CD4-positive, alpha-beta memory T cell (primary cell): Measurements from ENCODE around the gene THTPA. TPM values are rescaled to one million over a fixed set of nuclear protein-coding genes. Genes with fewer than 3 reads are reported as not detected.

Experiments
- CTCF ChIA-PET: fragments of 350-600 bp; sonication (Branson Sonifier 250); formaldehyde crosslinking; loops from one replicate; lab custom pipeline; 2021; ENCODE audit warnings: inconsistent platforms; ENCODE audit not compliant: partially characterized antibody; lab: Charles Lee
- POLR2A ChIA-PET: fragments of 350-600 bp; sonication (Branson Sonifier 250); formaldehyde crosslinking; loops from one replicate; lab custom pipeline; 2021; ENCODE audit not compliant: partially characterized antibody; lab: Charles Lee
- DNase-seq, 5 donors: peaks; one replicate each; pipeline versions ENCODE4 v3.0.0 to v3.0.0-alpha.2; 2020 to 2022; ENCODE audit warnings: mixed read lengths in 1 of 5
- H3K27ac ChIP-seq: one replicate; pipeline ENCODE4 v1.7.0; 2013; ENCODE audit warnings: low read depth, low read length
- H3K27me3 ChIP-seq: 2 replicates; pipeline ENCODE4 v1.7.0; 2013; ENCODE audit warnings: mild to moderate bottlenecking, low read length, moderate library complexity; ENCODE audit not compliant: insufficient read depth
- H3K36me3 ChIP-seq: 2 replicates; pipeline ENCODE4 v1.7.0; 2013; ENCODE audit warnings: mild to moderate bottlenecking, low read length, moderate library complexity; ENCODE audit not compliant: insufficient read depth
- H3K4me1 ChIP-seq: 2 replicates; pipeline ENCODE4 v1.7.0; 2013; ENCODE audit warnings: mild to moderate bottlenecking, low read length, moderate library complexity; ENCODE audit not compliant: insufficient read depth
- H3K4me3 ChIP-seq, 2 donors: one replicate each; pipeline ENCODE4 v1.7.0; 2013; ENCODE audit warnings: low read length in 2 of 2, mild to moderate bottlenecking in 1 of 2
- H3K9me3 ChIP-seq, 2 donors: one replicate each; pipeline ENCODE4 v1.7.0; 2013; ENCODE audit warnings: low read length in 2 of 2, control low read depth in 1 of 2; ENCODE audit not compliant: control insufficient read depth in 1 of 2
- H3K27ac Mint-ChIP-seq, 7 donors: one replicate each; pipeline ENCODE4 v1.8.0; 2020 to 2021; ENCODE audit warnings: mixed read lengths in 7 of 7, mild to moderate bottlenecking in 6 of 7, inconsistent platforms in 3 of 7, moderate library complexity in 3 of 7
- H3K27me3 Mint-ChIP-seq, 2 donors: one replicate each; pipeline ENCODE4 v1.8.0; 2020 to 2021; ENCODE audit warnings: mixed read lengths in 2 of 2
- H3K36me3 Mint-ChIP-seq, 2 donors: one replicate each; pipeline ENCODE4 v1.8.0; 2020 to 2021; ENCODE audit warnings: mixed read lengths in 2 of 2, inconsistent platforms in 1 of 2, mild to moderate bottlenecking in 1 of 2
- H3K4me1 Mint-ChIP-seq, 4 donors: one replicate each; pipeline ENCODE4 v1.8.0; 2020 to 2021; ENCODE audit warnings: mixed read lengths in 4 of 4, mild to moderate bottlenecking in 1 of 4
- H3K4me3 Mint-ChIP-seq, 8 donors: one replicate each; pipeline ENCODE4 v1.8.0; 2020 to 2021; ENCODE audit warnings: mixed read lengths in 8 of 8, mild to moderate bottlenecking in 7 of 8, moderate library complexity in 6 of 8, inconsistent platforms in 3 of 8
- H3K9me3 Mint-ChIP-seq, 8 donors: one replicate each; pipeline ENCODE4 v1.8.0; 2020 to 2021; ENCODE audit warnings: mixed read lengths in 8 of 8, mild to moderate bottlenecking in 5 of 8, inconsistent platforms in 3 of 8, moderate library complexity in 1 of 8
- intact Hi-C: fragments of 100-400 bp; cut with micrococcal nuclease; formaldehyde crosslinking; loops from one replicate; pipeline ENCODE4 v1.15.1; 2023
- polyA plus RNA-seq, 2 donors: library from polyadenylated mRNA; unstranded; fragments of 300-500 nt; fragmentation: Illumina TruSeq; gene quantifications; one replicate each; pipeline ENCODE4 v1.2.3, GENCODE V29; 2021
- total RNA-seq, 2 experiments: library from RNA; stranded (reverse); gene quantifications; one replicate each; pipeline ENCODE4 v1.2.3, GENCODE V29; 2021

Gene THTPA
- total and polyA plus RNA-seq, 4 experiments from 2014 or later = 10.9 to 26.2 (median 20.6) TPM

DNA sequence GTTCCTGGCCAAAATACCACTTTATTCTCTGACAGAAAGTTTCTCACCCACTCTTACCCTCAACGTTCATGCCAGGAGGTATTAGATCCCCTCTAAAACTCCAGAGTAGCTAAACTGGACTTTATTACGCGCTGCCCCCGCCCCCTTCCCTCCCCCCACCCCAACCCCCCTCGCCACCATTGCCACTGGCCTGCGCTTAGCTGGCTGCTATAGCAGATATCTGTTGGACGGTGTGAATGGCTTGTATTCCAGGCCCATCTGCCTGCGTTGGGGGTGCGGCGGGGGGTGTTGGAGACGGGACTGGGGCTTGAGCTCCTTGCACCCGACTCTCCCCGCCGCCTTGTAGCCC is 564 bp upstream of the THTPA start:
- Histone ChIP-seq H3K4me3 (peak overlapping the region; percentile 84 to 97), H3K27ac (peak overlapping the region; percentile 86), H3K9me3 (no peaks in the 10 kb centered on the region), H3K4me1 (peaks cover 39% of the 10 kb centered on the region), H3K27me3 (no peaks in the 10 kb centered on the region), H3K36me3 (peaks cover 23% of the 10 kb centered on the region)
- Mint-ChIP-seq H3K4me3 (peak overlapping the region; percentile 95 to 99 (median 96)), H3K4me1 (peaks cover 15 to 44% (median 28%) of the 10 kb centered on the region in 4 donors), H3K9me3 (no peaks in the 10 kb centered on the region), H3K27me3 (peaks cover 0 to 2% of the 10 kb centered on the region in 2 donors), H3K36me3 (peaks cover 10 to 20% of the 10 kb centered on the region in 2 donors), H3K27ac (peak overlapping the region; percentile 82 to 98 (median 97))
- intact Hi-C loops = loop anchor here (5.0 to 10.0 kb wide), 2 partner anchors 461 to 887 kb away; partner anchors contain the start of genes ACIN1, C14orf119 and SDR39U1
- CTCF ChIA-PET = interaction anchor here (0.8 to 4.1 kb wide), 4 partner anchors 12 to 79 kb away, joined by 3 to 24 read pairs (median 10); partner anchors contain the start of gene AP1G2
- POLR2A ChIA-PET = interaction anchor here (0.6 to 2.9 kb wide), 8 partner anchors 10 to 687 kb away, joined by 3 to 17 read pairs (median 4); partner anchors contain the start of genes AP1G2, NGDN, PABPN1 and TINF2
- DNase-seq = no peak

DNA sequence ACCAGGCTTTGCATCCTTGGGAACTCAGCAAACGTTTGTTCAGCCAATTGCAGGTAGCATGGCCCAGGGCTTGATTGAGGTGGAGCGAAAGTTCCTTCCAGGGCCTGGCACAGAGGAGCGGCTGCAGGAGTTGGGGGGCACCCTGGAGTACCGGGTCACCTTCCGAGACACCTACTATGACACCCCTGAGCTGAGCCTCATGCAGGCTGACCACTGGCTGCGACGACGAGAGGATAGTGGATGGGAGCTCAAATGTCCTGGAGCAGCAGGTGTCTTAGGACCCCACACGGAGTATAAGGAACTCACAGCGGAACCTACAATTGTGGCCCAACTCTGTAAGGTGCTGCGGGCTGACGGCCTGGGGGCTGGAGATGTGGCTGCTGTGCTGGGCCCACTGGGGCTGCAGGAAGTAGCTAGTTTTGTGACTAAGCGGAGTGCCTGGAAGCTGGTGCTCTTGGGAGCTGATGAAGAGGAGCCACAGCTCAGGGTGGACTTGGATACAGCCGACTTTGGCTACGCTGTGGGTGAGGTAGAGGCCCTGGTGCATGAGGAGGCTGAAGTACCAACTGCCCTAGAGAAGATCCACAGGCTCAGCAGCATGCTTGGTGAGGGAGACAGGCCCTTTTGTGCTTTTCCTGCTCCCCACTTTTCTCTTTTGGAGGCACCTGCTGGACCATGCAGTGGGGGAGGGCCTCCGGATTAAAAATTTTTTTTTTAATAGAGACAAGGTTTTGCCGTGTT is 799 bp downstream of the THTPA start:
- no peaks in the 10 kb centered on the region for H3K9me3 ChIP-seq
- H3K4me3 ChIP-seq = peak overlapping the region; percentile 84 to 97
- H3K27me3 ChIP-seq = no peaks in the 10 kb centered on the region
- peak overlapping the region; percentile 95 to 99 (median 96) for H3K4me3 Mint-ChIP-seq
- peaks cover 15 to 36% (median 27%) of the 10 kb centered on the region in 4 donors for H3K4me1 Mint-ChIP-seq
- DNase-seq = no peak
- no peaks in the 10 kb centered on the region for H3K27me3 Mint-ChIP-seq
- H3K36me3 ChIP-seq = peaks cover 36% of the 10 kb centered on the region
- H3K4me1 ChIP-seq = peaks cover 28% of the 10 kb centered on the region
- H3K36me3 Mint-ChIP-seq = peaks cover 18 to 32% of the 10 kb centered on the region in 2 donors
- POLR2A ChIA-PET = interaction anchor here (0.8 to 3.7 kb wide), 4 partner anchors 9 to 255 kb away, joined by 3 to 44 read pairs (median 4); partner anchors contain the start of genes AP1G2 and PABPN1
- no peaks in the 10 kb centered on the region for H3K9me3 Mint-ChIP-seq
- CTCF ChIA-PET = interaction anchor here (1.4 to 9.5 kb wide), 4 partner anchors 11 to 80 kb away, joined by 4 to 174 read pairs (median 54); partner anchors contain the start of gene AP1G2
- peak overlapping the region; percentile 82 to 98 (median 97) for H3K27ac Mint-ChIP-seq
- H3K27ac ChIP-seq = peak overlapping the region; percentile 86
- intact Hi-C loops = loop anchor here (1.0 to 10.0 kb wide), 5 partner anchors 10 to 885 kb away; partner anchors contain the start of genes ACIN1, AP1G2, C14orf119 and NGDN

DNA sequence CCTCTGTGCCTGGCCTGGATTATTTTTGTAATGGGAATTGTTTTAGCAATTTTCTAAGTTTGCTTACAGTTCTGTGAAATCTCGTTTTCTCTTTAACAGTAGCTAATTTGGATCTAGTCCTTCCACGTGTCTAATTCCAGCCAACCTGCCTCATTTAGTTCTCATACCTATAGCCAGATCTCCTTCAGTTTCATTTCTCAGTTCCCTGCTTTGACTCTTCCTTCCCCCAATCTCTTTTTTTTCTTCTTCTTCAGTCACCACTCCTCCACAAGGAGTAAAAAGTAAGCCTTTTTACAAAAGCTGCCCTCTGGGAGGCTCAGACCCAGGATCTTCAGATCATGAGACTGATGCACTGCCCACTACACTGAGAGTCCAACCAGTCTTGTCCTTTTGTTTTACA is 1.4 kb downstream of the THTPA start:
- H3K4me1 ChIP-seq = peaks cover 25% of the 10 kb centered on the region

DNA sequence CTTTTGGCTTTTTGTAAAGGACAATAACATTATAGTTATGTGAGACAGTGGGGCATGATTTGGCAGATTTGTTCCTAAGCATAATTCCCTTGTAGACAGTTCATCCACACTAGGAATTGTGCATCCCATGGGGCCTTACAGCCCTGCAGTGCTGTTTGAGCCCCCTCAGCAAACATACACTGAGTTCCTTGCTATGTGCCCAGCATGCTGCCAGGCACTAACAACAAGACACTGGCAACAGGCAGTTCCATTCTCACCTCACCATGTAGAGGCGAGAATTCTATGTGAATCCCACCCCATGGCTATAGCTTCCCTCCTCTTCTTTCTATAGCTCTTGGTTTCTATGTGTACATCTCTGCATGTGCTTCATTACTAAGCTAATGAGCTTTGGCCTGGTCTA is 1.9 kb downstream of the THTPA start:
- Mint-ChIP-seq H3K27ac (peak overlapping the region; percentile 43 to 93 (median 87)), H3K36me3 (peaks cover 22 to 37% of the 10 kb centered on the region in 2 donors), H3K4me3 (peak overlapping the region in 6 of 8 donors; percentile 37 to 80 (median 68)), H3K4me1 (peaks cover 17 to 37% (median 28%) of the 10 kb centered on the region in 4 donors), H3K9me3 (no peaks in the 10 kb centered on the region), H3K27me3 (no peaks in the 10 kb centered on the region)
- Histone ChIP-seq H3K4me1 (peaks cover 25% of the 10 kb centered on the region), H3K27me3 (no peaks in the 10 kb centered on the region), H3K4me3 (no peak overlapping the region), H3K9me3 (no peaks in the 10 kb centered on the region), H3K36me3 (peaks cover 44% of the 10 kb centered on the region), H3K27ac (no peak overlapping the region)
- DNase-seq = no peak
- POLR2A ChIA-PET = interaction anchor here (1.0 to 3.7 kb wide), 3 partner anchors 8 to 556 kb away, joined by 3 to 44 read pairs (median 3); partner anchors contain the start of genes AP1G2 and DCAF11
- intact Hi-C loops = loop anchor here (2.0 to 10.0 kb wide), 3 partner anchors 463 to 884 kb away; partner anchors contain the start of genes ACIN1, C14orf119, PSME1 and SDR39U1
- CTCF ChIA-PET = interaction anchor here (1.2 to 9.5 kb wide), 9 partner anchors 8 to 231 kb away, joined by 3 to 174 read pairs (median 15); partner anchors contain the start of genes AP1G2 and ZFHX2

More for the DNA sequence above, 1.4 kb downstream of the THTPA start:
- Histone ChIP-seq H3K36me3 (peaks cover 42% of the 10 kb centered on the region), H3K4me3 (no peak overlapping the region), H3K9me3 (no peaks in the 10 kb centered on the region), H3K27me3 (no peaks in the 10 kb centered on the region), H3K27ac (no peak overlapping the region)
- intact Hi-C loops = loop anchor here (2.0 to 10.0 kb wide), 3 partner anchors 463 to 885 kb away; partner anchors contain the start of genes ACIN1, C14orf119, PSME1 and SDR39U1
- peaks cover 15 to 33% (median 25%) of the 10 kb centered on the region in 4 donors for H3K4me1 Mint-ChIP-seq
- peak overlapping the region; percentile 43 to 93 (median 87) for H3K27ac Mint-ChIP-seq
- H3K27me3 Mint-ChIP-seq = no peaks in the 10 kb centered on the region
- no peak for DNase-seq
- no peaks in the 10 kb centered on the region for H3K9me3 Mint-ChIP-seq
- peaks cover 18 to 33% of the 10 kb centered on the region in 2 donors for H3K36me3 Mint-ChIP-seq
- ChIA-PET CTCF (interaction anchor here (1.2 to 9.5 kb wide), 8 partner anchors 7 to 80 kb away, joined by 3 to 174 read pairs (median 18); partner anchors contain the start of genes AP1G2 and ZFHX2), POLR2A (interaction anchor here (1.7 to 3.7 kb wide), 2 partner anchors 10 to 557 kb away, joined by 3 to 44 read pairs; partner anchors contain the start of genes AP1G2 and DCAF11)
- peak overlapping the region; percentile 31 to 81 (median 68) for H3K4me3 Mint-ChIP-seq

DNA sequence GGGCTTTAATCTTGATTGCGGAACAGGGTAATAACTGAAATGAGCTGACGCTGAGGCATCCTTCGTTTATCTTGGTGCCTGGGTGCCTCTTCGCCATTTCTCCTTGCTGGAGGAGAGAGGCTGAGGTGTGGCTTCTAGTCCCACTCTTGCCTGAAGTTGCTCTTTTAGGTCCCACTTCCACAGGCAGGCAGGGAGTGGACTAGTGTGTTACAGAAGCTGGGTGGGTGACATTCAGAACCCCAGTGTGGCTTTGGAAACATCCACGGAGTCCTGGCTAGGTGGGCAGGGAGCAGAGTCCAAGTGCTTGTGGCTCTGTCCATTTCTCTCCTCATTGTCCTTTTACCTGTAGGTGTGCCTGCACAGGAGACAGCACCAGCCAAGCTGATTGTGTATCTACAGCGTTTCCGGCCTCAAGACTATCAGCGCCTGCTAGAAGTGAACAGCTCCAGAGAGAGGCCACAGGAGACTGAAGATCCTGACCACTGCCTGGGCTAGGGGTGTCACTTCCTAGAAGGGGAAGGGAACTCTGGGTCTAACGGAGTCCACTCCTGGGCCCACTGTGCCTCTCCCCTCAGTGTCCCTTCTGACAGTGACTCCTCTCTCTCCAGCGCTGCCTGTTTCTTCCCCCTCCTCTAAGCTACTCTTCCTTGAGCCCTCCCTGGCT is 2.4 kb downstream of the THTPA start:
- peak overlapping the region in 2 of 8 donors; percentile 8 to 22 for H3K4me3 Mint-ChIP-seq
- intact Hi-C loops = loop anchor here (5.0 to 10.0 kb wide), 2 partner anchors 464 to 884 kb away; partner anchors contain the start of genes ACIN1, C14orf119 and SDR39U1

More for the DNA sequence above, 2.4 kb downstream of the THTPA start:
- CTCF ChIA-PET = interaction anchor here (1.2 to 9.5 kb wide), 13 partner anchors 8 to 232 kb away, joined by 3 to 174 read pairs (median 5); partner anchors contain the start of genes AP1G2 and ZFHX2
- H3K9me3 ChIP-seq = no peaks in the 10 kb centered on the region
- peaks cover 19 to 41% (median 31%) of the 10 kb centered on the region in 4 donors for H3K4me1 Mint-ChIP-seq
- peak overlapping the region in 5 of 7 donors; percentile 32 to 93 (median 57) for H3K27ac Mint-ChIP-seq
- H3K9me3 Mint-ChIP-seq = no peaks in the 10 kb centered on the region
- H3K36me3 Mint-ChIP-seq = peaks cover 24 to 42% of the 10 kb centered on the region in 2 donors
- no peaks in the 10 kb centered on the region for H3K27me3 Mint-ChIP-seq
- POLR2A ChIA-PET = interaction anchor here (1.0 to 3.7 kb wide), 4 partner anchors 9 to 556 kb away, joined by 3 to 44 read pairs (median 4); partner anchors contain the start of genes AP1G2 and DCAF11
- H3K4me1 ChIP-seq = peaks cover 25% of the 10 kb centered on the region
- peaks cover 49% of the 10 kb centered on the region for H3K36me3 ChIP-seq
- no peak for DNase-seq
- no peaks in the 10 kb centered on the region for H3K27me3 ChIP-seq
- no peak overlapping the region for H3K4me3 ChIP-seq
- H3K27ac ChIP-seq = no peak overlapping the region
